ENCODE measurements around the gene PPP1R13L. TPM values are rescaled to one million over a fixed set of nuclear protein-coding genes. Genes with fewer than 3 reads are reported as not detected.

The PPP1R13L gene
- total RNA-seq, 2 donors from 2014 or later: 112 to 230 TPM

DNA sequence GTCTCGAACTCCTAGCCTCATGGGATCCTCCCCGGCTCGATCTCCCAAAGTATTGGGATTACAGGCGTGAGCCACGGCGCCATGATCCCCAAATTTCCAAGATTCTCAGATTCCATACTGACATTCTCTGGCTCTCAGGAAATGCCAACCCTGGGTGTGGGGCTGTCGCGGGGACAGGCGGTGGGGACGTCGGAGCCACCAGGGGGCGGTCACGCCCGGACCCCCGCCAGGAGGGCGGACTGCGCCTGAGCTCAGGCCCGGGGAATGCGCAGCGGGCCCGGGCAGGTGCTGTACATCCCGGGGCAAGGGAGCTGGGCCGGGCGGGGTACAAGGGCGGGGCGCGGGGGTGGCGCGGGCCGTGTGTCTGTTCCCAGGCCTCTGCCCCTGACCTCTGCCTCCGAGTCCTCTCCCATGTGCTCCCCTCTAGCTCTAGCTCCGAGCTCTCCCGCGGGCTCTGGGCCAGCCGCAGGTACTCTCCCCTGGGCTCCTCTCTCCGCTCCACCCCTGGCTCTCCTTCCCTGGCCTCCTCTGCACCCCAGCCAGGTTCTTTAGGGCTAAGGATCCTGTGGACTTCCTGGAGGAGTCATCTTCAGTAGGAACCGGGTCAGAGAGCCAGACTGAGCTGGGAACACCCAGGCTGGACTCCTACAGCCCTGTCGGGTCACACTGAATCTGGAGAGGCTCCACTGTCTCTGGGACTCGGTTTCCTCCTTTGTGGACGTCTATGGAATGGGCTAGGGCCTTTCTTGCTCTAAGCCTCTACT is 2.4 kb downstream of the PPP1R13L start:
- peak; percentile 64 for DNase-seq (ENCODE audit: low spot score)
- Histone ChIP-seq H3K36me3 (peaks cover 13% of the 10 kb centered on the region), H3K4me1 (peaks cover 0 to 71% of the 10 kb centered on the region in 2 donors), H3K4me3 (peak overlapping the region; percentile 72 to 76), H3K27me3 (no peaks in the 10 kb centered on the region), H3K27ac (peak overlapping the region; percentile 96 to 99), H3K9me3 (no peaks in the 10 kb centered on the region)
- peak; percentile 39 to 73 for TF ChIP-seq CTCF (IDR thresholded peaks at IDR 0.05)

DNA sequence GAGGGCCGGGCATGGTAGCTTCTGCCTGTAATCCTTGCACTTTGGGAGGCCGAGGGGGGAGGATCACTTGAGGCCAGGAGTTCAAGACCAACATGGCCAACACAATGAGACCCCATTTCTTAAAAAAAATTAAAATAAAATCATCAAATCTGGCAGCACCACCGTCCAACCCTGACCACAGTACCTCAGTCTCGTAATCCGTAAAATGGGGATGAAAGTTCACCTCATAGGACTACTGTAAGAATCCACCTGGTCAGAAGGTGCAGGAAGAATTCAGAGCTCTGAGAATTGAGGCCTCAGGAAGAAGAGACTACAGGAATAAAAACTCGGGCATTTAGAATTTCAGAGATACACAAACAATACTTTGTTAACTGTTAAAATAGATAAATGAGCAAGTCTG is 3.1 kb downstream of the PPP1R13L start:
- Histone ChIP-seq H3K4me1 (peaks cover 0 to 64% of the 10 kb centered on the region in 2 donors), H3K9me3 (no peaks in the 10 kb centered on the region), H3K4me3 (peak overlapping the region in 1 of 2 donors; percentile 72), H3K27ac (peak overlapping the region; percentile 96 to 99), H3K36me3 (peaks cover 17% of the 10 kb centered on the region), H3K27me3 (no peaks in the 10 kb centered on the region)
- no peak for DNase-seq (ENCODE audit: low spot score)
- no peak for TF ChIP-seq CTCF (IDR thresholded peaks at IDR 0.05)

DNA sequence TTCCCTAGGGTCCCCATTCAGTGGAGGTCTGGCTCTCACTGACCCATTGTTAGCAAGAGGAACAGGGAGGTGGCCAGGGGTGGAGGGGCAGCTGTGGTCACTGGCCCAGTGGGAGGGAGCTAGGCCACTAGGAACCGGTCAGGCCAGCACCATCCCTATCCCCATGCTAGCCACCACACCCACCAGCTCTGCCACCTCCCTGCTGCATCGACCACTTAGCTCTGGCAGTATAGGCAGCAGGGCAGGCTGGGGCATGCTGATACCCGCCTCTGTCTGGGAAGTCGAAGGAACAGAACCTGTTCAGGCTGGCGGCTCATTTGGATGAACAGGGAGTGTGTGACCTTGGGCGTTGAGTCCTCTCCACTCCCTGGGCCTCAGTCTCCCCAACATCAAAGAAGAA is 4.7 kb downstream of the PPP1R13L start:
- peaks cover 31% of the 10 kb centered on the region for H3K36me3 ChIP-seq
- no peak for DNase-seq (ENCODE audit: low spot score)
- no peak overlapping the region for H3K27ac ChIP-seq
- no peaks in the 10 kb centered on the region for H3K9me3 ChIP-seq
- TF ChIP-seq CTCF (IDR thresholded peaks at IDR 0.05): no peak
- H3K27me3 ChIP-seq: no peaks in the 10 kb centered on the region
- H3K4me3 ChIP-seq: no peak overlapping the region
- peaks cover 0 to 54% of the 10 kb centered on the region in 2 donors for H3K4me1 ChIP-seq

DNA sequence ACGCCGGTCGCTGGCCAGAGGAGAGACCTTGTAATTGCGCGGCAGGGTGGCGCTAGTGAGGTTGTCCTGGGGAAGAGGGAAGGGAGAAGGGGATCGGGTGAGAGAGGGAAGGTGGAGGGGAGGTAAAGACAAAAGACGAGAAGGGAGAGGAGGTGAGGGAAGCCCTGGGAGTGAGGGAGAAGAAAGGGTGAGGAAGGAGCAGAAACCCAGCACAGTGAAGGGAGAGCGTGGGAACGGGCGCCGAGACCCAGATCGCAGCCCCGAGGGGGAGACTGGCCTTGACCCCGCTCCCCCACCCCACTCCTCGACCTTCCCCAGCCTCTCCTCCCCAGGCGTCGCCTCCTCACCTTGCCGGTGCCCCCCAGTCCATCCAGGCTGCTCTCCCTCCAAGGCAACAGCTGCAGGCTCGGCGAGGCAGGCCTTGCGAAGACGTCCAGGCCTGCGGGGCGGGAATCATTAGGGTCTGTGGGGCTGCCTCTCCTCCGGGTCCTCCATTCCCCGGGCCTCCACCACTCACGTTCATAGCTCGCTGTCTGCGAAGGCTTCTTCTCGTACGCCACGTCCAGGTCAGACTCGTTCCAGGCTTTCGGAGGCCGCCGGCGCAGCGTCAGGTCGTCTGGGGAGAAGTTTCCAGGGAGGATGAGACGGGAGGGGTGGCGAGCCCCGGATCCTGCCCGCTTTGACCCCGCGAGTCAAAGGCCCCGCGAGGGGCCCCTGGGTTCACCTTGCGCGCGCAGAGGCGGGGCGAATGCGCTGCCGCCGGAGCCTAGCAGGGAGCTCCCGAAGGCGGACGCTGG is 8.8 kb downstream of the PPP1R13L start:
- no peak for TF ChIP-seq CTCF (IDR thresholded peaks at IDR 0.05)
- DNase-seq (ENCODE audit: low spot score): no peak
- no peaks in the 10 kb centered on the region for H3K27me3 ChIP-seq
- peaks cover 58% of the 10 kb centered on the region for H3K36me3 ChIP-seq
- H3K27ac ChIP-seq: no peak overlapping the region
- H3K4me1 ChIP-seq: peaks cover 0 to 15% of the 10 kb centered on the region in 2 donors
- H3K9me3 ChIP-seq: no peaks in the 10 kb centered on the region
- no peak overlapping the region for H3K4me3 ChIP-seq

- H3K36me3 ChIP-seq: peaks cover 46% of the 10 kb centered on the region
- no peaks in the 10 kb centered on the region for H3K4me1 ChIP-seq
- no peak overlapping the region for H3K4me3 ChIP-seq
- H3K27me3 ChIP-seq: no peaks in the 10 kb centered on the region
- H3K9me3 ChIP-seq: no peaks in the 10 kb centered on the region
- DNase-seq (ENCODE audit: low spot score): no peak
- H3K27ac ChIP-seq: no peak overlapping the region
- TF ChIP-seq CTCF (IDR thresholded peaks at IDR 0.05): no peak
Observed at GRCh38 chr19:45391871-45392665, 12.8 kb downstream of the PPP1R13L start.
